Activated naive CD8-positive, alpha-beta T cell treated with anti-CD3 and anti-CD28 coated beads, Interleukin-2, amount 50 U/mL, for 16 hours (primary cell): ENCODE results near the gene ACTL8.

Experiments used
- DNase-seq: peaks from one replicate; pipeline ENCODE4 v3.0.0-alpha.2; 2020; ENCODE audit warnings: low read depth, low spot score

ACTL8 gene, protein sequence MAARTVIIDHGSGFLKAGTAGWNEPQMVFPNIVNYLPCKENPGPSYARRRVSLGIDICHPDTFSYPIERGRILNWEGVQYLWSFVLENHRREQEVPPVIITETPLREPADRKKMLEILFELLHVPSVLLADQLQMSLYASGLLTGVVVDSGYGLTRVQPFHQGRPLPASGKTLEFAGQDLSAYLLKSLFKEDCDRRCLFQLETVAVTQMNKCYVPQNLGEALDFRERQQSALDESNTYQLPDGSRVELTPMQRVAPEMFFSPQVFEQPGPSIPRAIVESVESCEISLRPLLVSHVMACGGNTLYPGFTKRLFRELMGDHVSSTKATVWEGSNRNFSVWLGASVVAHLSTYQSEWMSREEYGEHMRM

DNA sequence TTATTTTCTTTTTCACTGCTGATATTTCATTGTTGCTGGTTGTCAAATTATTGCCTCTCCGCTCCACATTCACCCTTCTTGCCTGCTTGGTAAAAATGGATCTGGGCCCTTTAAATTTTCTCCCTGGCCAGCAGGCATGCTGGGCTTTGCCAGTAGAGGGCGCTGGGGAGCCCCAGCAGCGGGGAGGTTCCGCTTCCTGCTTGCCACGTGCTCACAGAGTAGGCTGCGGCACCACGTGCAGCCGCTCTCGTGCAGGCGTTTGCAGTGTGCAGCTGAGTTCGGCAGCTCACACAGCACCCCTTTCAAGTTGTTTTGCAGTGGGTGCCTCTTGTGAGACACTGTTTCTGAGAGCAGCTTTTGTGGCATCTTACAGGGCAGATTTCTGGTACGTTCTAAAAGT is at the start of gene ACTL8:
Gene ACTL8 (plus strand): TSS at position 214 of the 400 bp plus-strand sequence. CDS start 67,676 bp downstream, outside the sequence.
- DNase-seq = no peak

GRCh38 chr1:17706445-17706844 is 48.7 kb upstream of the ACTL8 start:
- no peak for DNase-seq

GRCh38 chr1:17709981-17710380 is 45.2 kb upstream of the ACTL8 start:
- no peak for DNase-seq

DNA sequence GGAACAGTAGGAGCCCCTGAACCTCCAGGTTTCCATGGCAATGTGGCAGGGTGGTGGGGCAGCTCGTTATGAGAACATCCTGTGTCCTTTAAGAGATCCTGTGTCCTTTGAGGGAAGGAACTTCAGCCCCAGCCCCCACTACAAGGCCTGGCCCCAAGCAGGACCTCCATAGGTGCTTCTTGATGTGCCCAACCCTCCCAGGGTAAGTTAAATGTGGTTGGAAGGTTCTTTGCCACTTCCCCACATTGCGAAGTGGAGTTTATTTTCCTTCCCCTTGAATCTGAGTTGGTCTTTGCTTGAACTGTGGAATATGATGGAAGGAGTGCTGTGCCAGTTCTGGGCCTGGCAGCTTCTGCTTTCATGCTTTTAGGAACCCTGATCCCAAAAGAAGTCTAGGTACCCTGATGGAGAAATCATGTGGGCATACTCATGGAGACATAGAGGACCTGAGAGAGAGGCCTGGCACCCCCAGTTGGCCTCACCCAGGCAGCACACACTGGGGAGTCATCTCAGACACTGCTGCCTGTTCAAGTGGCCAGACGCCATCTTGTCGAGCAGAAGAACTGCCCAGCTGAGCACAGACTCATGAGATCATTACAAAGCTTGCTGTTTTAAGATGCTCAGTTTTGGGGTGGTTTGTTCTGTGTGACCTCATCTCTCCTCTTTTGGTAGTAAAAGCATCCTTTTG is 44.1 kb upstream of the ACTL8 start:
- DNase-seq = no peak

DNA sequence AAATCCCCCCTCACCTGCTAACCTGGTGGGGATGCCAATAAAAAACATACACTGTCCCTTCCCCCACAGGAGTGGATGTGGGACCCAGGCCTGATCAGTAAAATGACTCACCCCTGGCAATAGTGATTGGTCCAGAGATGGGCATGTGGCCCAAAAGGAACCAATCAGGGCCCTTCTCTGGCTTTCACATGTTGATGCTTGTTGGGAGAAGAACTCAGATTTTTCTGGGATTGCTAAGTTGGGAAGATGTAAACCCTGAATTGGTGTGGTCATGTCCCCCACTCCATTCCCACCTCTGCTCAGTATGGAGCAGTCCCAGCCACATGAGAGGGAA is 43.6 kb upstream of the ACTL8 start:
- no peak for DNase-seq

GRCh38 chr1:17711941-17712340 is 43.2 kb upstream of the ACTL8 start:
- no peak for DNase-seq

DNA sequence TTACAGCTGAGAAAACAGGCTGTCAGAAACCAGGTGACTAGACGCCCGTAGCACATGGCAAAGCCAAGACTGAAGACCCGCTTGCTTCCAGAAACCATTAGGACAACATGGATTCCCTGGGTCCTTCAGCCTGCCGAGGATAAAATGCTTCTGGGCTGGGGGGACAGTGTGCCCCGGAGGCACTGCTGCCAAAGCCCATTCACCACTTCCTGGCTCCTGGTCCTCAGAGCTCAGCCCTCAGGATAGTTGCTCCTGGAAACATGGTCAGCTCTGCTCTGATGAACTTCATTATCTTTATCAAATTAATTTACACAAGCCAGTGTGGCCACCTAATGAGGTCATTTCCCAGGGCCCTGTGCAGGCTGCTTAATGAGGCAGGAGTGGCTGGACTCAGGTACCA is 41.1 kb upstream of the ACTL8 start:
- DNase-seq = no peak

DNA sequence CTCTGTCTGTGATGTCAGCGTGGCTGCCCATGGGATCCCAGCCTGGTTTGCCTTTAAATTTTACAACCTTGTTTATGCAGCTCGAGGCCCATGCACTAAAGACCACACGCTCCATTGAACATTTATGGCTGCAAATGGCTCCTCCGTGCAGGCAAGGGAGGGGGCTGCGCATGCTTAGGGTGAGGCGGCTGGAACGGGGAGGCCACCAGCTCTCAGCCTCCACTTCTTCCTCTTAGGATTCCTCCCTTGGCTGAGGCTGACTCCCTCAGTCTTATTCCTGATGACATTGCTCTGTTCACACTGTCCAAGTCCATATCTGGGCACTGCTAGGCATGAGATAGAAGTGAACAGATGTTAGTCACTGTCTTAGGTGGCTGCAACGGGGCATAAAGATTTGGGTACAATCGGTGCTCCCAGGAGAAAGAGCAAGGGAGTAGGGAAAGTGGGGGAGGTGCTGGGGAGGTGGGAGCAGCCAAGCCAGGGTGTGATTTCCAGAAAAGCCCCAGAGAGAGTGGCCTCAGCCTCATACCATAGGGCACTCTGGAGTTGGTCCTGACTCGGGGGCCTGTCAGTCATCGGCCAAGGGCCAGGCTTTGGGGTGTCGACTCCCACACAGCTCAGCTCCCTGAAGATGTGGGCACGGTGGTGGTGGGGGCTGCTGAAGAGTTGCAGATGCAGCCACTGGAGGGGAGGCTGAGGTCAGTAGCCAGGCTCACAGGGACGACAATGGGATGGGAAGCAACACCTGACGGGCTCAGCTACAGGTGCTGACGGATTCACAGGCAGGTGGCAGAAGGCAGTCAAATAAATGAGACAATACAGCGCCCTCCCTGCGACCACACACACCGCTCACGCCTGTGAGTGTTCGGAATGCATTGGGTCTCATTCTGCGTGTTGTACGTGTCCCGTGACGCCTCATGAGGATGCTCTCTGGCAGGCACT is 37.3 kb upstream of the ACTL8 start:
- no peak for DNase-seq

GRCh38 chr1:17719874-17720273 is 35.3 kb upstream of the ACTL8 start:
- no peak for DNase-seq

DNA sequence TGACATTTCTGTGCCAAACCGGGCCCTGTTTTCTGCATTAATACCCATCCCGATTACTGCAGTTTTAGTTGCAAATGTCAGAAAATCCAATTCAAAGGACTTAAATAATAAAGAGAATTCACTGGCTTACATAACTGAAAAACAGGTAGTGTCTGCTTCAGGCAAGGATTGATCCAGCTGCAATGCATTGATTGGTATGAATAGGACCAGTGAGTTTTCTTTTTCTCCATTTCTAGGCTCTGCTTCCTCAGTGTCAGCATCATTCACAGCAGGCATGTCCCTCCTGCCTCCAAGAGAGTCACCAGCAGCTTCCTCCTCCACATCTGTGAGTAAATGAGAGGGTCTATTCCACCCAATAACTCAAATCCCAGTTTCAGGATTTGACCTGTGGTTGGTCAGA is 33.7 kb upstream of the ACTL8 start:
- no peak for DNase-seq

DNA sequence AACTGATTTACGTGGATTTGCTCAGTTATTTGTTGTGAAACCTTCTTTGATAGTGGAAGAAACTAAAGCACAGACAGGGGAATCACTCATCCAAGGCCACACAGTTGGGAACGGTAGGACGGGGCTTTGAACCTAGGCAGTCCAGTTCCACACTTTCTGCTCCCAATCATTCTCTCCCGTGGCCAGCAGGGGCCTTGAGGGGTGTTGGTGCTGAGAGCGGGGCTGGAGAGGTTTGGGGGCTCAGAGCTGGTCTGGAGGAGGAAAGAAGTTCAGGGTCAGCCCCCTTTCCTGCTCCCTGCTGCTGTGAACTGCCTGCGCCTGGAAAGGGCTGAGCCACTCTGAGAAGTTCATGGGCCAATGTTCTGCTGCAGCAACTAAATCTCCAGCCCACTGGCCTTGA is 31.4 kb upstream of the ACTL8 start:
- DNase-seq = no peak

DNA sequence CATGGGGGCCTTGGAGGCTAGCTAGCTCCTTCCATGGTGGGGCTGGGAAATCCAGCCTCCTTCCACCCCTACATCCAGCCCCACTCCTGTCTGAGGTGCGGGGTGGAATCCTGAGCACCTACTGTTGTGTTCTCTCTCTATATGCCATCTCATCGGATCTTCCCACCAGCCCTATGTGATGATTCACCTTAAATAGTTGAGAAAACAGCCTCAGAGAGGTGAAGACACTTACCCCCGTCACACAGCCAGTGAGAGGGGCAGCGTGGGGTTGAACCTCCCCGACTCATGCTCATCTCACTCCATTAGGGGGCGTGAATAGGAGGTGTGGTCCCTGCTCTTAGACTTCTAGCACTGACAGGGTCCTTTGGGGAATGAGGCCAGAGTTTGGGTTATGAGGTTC is 31.0 kb upstream of the ACTL8 start:
- DNase-seq = no peak

GRCh38 chr1:17725084-17725719 is 29.9 kb upstream of the ACTL8 start:
- no peak for DNase-seq

DNA sequence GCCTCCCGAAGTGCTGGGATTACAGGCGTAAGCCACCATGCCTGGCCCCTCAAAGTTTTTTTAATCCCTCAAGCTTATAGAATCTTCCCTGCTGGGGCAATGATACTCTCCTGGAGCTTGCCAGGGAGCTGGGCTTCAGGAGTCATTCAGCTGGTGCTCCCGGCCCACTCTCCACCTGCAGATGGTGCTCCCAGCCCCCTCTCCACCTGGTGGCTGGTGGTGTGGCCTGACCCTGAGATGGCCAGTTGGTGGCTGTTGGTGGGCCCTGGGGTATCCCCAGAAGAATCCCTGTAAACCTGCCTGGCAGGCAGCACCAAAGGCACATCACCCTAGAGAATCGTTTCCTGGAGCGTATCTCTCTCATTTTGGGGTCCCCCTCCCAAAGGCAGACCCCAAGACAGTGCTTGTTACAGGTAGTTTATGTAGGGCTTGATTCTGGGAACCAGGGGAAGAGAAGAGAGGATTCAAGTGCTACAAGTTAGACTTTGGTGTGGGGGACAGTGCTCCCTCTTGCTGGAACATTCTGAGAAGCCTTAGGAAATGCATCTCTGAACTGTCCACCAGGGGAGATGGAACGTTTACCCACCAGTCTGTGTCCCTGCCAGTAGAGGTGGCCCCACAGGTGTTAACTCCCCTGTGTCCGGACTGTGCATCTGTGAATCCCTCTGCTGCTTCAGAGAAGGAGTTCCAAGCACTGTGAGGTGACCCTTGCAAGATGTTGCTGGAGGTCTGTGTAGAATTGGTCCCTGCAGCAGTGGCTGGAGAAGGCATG is 29.1 kb upstream of the ACTL8 start:
- DNase-seq = no peak

DNA sequence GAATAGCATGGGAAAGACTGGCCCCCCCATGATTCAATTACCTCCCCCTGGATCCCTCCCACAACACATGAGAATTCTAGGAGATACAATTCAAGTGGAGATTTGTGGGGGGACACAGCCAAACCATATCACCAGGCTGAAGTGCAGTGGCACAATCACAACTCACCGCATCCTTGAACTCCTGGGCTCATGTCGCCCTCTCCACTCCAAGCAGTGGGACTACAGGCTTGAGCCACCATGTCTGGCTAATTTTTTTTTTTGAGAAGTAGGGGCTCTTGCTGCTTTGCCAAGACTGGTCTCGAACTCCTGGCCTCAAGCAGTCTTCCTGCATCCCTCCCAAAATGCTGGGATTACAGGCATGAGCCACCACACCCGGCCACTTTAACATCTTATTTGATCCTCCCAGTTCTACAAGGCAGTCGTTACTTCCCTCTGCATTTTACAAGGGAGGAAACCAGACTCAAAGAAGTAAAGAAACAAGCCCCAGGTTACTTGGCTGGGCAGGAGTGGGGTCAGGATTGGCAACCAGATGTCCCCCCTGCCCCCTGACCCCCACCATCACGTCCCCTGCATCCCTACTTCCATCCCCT is 26.9 kb upstream of the ACTL8 start:
- no peak for DNase-seq

DNA sequence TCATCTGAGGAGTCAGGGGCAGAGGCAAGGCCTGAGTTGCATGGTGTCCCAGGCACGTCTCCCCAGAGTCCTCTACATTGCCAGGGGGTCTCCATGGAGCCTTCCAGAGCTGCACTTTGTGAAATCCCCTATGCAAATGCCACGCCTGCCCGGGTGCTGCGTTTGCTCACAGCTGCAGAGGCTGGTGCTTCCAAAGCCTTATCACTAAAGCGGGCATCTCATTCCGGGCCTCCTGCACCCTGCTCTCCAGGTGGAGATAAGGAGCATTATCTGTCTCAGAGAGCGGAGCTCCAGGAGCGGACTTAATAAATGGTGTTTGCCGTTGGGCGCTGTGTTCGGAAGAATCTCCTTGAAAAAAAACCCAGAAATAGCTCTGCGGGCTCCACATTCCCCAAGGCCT is 25.9 kb upstream of the ACTL8 start:
- DNase-seq = no peak

GRCh38 chr1:17729909-17730308 is 25.2 kb upstream of the ACTL8 start:
- no peak for DNase-seq

DNA sequence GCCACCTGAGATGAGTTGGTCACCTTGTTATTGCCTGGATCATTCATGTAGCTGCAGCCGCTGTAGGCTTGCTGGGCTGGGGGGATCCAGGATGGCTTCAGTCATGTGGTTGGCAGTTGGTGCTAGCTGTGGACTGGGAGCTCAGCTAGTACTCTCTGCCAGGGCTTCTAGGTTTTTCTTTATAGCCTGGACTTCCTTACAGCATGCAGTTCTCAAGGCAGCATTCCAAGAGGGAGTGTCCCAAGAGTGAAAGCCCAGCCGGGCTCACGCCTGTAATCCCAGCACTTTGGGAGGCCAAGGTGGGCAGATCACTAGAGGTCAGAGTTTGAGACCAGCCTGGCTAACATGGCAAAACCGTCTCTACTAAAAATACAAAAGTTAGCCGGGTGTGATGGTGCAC is 23.7 kb upstream of the ACTL8 start:
- DNase-seq = no peak

GRCh38 chr1:17732475-17732874 is 22.7 kb upstream of the ACTL8 start:
- DNase-seq = no peak

GRCh38 chr1:17733661-17734060 is 21.5 kb upstream of the ACTL8 start:
- DNase-seq = no peak

GRCh38 chr1:17734609-17735008 is 20.5 kb upstream of the ACTL8 start:
- no peak for DNase-seq
